ENCODE data around the gene WLS.

WLS gene

DNA sequence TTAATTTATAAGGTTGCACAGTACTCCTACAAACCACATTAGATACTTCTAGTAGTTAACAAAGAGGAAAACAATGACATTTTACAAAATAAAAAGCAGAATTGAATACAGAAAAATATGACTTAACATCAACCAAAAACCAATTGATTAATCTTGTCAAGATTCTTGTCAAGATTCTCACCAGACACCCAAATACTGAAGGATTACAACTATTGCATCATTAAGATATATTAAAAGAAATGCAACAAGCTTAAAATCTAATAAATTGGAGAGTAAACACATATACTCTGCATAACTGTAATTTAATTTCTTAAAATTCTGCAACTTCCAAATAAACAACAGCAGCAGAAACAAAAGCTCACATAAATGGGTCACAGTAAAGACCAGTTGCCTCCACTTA is 4.7 kb downstream of the WLS start:
- no peak for DNase-seq (ENCODE audit: low read depth in 2 of 2)

DNA sequence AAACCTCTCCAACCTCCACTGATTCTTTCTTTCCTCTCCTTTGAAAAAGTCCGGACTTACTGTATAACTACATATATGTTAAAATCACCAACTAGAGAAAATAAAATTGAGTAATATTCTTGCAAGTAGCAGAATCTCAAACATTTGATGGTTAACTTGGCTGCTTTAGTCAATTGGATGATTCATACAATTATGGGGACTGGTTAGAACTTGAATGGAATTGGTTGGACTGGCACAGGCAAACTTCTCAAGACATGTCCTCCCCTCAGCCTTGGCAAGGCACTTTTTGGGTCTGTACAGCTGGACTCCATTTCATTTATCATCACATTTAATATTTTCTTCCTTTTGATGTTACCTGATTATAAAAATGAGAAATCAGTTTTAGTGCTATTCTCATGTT is 6.5 kb downstream of the WLS start:
- no peak for DNase-seq (ENCODE audit: low read depth in 2 of 2)

DNA sequence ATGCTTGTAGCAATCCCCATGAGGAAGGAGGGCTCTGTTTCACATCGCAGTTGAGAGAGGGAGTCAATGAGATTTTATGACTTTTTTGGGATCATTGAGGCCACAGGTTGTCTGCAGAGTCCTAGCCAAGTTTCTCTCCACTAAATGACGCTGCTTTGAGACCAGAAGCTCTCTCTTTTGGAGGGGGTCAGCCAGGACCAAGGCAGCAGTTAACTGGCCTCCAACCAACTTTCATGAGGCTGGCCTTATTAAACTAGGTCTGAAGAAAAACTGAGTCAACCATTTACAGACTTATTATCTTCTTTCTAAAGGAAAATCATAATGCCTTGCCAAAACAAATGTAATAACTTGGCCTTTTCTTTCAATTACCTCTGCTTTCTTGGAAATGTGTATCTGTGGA is 8.6 kb downstream of the WLS start:
- no peak for DNase-seq (ENCODE audit: low read depth in 2 of 2)

DNA sequence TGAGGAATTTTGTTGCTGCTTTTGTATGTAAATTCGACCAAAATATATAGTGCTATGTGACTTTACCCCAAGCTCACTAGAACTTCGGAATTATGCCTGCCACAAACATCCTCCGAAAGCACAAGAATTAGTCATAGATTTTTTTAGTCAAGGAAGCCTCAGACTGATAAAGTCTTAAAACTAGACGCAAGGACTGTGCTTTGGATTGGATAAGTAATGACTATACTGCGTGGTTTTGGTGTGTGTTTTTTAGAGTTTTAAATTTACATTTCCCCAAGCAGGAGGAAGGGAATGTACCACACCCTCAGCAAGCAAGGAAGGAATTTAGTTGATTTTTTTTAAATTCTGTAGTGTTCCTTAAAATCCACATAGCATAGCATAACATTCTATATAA is 10.3 kb downstream of the WLS start:
- DNase-seq (ENCODE audit: low read depth in 2 of 2): no peak

DNA sequence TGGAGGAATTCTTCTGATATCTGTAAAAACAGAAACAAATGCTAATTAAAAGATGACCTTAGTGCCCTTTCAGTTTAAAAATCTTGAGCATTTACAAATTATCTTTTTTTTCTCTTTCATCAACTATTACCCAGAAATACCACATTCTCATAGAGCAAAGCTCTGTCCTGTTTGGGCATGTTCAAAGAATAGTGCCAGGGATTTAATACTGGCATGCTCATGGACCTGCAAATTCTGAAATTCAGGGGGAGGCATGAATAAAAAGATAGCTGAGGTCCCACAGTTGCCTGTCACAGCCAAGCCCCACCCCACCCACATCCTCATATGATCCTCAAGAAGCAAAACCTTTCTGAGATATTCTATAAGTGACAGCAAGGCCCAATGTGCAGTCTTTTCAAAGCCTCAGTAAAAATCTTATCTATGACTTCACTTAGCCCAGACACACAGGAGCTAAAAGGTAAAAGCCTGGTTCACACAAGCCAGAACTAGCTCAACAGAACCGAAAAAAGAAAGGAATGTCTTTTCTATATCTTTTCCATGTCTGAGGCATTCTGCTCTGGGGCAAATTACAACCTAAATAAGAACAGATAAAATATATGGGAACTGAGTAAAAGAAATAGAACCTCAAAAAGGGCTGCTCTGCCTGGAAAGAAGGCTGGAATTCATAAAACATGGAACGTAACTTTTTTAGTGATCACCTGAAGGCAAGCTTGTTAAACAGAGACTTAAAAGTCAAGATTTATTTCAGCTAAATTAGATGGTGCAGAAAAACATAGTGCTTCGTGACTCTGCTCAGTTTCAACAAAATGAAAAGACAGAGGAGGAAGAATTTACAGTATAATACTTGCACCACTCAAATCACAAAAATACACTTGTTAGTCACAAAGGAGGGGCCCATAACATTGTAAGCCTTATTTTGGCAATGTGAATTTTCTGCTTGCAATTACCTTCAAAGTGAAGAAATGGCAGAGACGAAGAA is 11.0 kb downstream of the WLS start:
- no peak for DNase-seq (ENCODE audit: low read depth in 2 of 2)

DNA sequence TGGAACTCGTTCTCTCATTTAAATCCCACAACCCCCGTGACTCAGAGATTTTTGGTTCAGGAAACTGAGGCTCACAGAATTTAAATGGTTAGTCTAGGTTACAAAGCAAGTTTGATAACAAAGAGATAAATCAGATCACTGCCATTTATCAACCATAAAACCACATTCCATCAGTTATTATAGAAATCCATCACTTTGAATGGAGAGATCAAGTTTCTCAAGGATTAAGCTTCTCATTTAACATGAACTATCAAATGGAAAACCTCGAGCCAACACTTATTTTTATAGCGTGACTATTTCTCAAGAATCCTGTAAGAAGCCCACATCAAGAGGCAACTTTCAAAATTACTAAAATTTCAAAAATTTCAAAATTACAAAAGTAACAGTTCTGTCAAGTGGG is 11.9 kb downstream of the WLS start:
- no peak for DNase-seq (ENCODE audit: low read depth in 2 of 2)

DNA sequence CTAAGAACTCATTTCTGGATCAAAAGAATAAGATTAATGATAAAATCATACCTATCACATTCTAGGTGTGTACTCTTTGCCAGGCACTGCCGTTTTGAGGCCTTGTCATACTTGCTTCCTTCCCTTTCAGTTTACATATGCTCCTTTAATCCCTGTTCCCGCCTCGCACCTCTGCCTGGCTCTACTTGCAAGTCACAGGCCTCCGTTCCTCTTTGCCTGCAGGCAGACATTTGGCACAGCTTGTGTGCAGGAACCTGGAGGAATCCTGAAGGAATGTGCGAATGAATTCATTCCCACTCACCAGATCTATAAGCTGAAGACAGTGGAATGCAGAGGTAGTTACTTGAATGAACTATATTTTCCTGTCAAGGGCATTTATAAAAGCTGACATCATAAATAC is 13.8 kb downstream of the WLS start:
- DNase-seq (ENCODE audit: low read depth in 2 of 2): no peak

DNA sequence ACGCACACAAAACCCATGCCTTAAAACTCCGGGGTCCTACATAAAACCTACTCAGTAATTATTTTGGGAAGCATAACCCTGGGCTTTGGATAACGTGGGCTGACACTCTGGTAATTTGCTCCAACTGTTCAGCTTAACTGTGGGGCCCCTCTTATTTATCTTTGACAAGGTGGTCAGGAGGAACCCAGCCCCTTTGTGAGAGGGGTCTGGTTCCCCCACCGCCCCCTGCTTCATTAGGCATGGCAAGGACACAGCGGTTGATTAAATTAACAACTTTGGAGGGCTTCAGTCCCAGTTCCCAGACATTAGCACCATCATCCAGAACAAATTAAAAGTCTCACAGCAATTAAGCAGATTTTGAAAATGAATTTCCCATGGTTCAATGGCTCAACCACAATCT is 14.7 kb downstream of the WLS start:
- no peak for DNase-seq (ENCODE audit: low read depth in 2 of 2)

DNA sequence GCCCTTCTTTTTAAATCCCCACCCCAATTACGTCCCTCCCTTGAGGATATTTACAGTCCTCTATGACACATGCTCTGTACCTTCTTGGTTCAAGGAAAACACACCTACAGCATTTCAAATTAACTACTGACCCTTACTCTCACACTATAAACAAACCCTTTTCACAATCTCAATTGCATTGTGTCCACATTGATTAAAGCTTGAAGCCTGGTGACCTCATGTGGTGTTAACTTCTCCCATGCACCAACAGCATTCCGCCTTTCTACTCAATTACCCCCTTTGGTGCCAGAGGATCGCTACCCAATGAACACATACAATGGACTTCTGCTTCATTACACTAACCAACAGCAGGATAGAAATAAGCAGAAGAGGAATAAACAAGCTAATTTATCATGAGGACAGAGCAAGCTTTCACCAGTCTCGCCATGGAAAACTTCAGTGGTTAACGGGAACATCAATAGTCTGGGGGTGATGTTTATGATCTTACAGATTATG is 15.2 kb downstream of the WLS start:
- no peak for DNase-seq (ENCODE audit: low read depth in 2 of 2)

DNA sequence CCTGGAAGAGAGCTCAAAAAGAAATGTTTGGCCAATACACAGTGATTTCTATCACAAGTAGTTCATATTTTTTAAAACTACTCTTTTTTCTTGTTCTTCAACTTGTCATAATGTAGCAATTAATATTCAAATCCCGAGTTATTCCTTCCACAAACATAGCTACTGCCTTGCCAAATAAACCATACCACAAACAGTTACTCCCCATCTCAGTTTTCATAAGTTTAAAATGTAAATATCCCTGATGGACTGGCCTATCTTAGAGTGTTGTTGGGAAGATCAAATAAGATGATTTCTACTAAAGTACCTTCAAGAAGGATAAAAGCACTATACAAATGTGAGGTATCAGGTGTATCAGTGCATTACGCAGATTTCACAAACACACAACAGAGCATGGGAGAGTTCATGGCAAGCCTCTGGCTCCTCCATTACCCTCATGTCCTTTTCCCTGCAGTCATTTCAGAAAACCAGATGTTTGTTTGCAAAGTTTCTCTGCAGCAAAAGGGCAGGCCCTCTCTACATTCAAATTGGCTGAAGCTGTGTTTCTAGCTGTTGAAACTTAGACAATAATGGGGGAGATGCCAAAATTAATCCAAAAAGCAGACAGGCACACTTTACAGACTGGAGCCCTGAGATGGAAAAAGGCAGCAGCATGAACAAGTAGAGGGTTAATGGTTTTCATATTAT is 16.1 kb downstream of the WLS start:
- no peak for DNase-seq (ENCODE audit: low read depth in 2 of 2)

DNA sequence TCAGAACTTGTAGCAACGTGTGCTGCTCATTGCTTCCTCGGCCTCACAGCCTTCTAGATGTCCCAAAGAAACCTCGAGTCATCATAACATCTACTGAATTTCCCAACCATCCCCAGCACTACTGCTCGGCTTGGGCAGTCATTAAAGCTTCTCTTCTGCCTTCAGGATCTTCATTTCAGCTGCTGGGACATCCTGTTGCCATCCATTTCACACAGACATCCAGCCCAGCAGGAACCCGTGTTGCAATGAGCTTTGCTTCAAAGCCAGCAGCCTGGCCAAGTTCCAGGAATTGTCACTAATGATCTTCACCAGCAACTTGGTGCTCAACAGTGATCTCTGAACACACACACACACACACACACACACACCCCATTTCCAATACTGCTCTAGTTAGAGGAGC is 18.5 kb downstream of the WLS start:
- DNase-seq (ENCODE audit: low read depth in 2 of 2): no peak

DNA sequence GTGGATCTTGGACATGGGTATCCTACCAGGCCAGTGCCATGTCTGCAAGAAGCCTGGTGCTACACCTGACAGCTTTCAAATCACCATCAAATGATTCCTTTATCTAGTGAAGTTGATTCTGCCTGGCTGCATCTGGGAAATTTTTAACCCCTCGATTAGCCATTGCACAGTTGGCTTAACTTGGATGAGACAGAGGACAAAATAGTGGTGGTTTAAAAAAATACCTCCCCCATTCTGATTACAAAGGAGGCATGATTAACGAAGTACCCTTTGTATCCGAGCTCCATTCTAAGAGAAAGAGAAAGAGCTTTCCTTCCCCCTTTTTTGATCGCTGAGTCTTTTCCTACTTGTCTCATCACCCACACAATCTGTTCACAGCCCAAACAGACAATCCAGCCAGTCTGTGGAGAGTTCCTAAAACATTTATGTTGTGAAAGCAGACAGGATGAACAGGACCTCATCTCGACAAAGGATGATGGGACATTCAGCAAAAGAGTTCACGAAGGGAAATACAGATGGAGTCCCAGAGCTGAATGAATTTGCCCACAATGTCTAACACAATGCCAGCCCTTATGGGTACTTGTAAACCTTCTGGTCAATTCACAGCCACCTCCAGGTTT is 20.5 kb downstream of the WLS start:
- DNase-seq (ENCODE audit: low read depth in 2 of 2): no peak

DNA sequence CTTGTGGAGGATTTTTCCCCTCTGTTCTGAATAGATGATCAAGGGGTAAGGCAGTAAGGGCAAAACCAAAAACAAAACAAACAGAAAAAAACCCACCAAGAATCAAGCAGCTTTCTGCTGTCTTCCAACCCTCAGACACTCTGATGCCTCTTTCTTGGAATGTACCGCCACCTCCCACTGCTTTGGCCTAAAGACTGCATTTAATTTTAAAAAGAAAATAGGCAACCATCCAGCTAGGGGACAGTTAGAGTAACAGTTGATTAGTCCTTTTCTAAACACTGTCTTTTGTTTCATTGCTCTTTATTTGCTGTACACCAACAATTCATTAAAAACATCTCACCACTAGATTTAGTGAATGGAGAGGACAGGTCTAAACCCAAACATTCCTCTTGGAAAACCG is 21.5 kb downstream of the WLS start:
- no peak for DNase-seq (ENCODE audit: low read depth in 2 of 2)

DNA sequence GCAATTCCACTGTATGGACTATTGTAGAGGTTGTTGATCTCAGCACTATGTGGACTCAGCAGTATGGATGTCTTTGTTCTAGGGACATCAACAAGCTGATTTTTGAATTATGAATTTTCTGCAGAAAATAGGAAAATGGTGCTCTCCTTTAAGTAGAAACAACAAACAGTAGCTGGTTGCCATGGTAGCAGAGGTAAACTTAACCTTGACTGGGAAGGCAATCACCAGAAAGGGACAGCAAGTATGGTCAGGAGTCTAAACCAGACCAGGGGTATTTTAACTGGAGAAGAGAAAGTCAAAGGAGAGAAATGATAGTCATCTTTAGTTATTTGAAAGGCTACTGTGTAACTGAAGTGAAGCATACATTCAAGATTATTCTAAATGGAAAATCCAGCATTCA is 22.3 kb downstream of the WLS start:
- DNase-seq (ENCODE audit: low read depth in 2 of 2): no peak

DNA sequence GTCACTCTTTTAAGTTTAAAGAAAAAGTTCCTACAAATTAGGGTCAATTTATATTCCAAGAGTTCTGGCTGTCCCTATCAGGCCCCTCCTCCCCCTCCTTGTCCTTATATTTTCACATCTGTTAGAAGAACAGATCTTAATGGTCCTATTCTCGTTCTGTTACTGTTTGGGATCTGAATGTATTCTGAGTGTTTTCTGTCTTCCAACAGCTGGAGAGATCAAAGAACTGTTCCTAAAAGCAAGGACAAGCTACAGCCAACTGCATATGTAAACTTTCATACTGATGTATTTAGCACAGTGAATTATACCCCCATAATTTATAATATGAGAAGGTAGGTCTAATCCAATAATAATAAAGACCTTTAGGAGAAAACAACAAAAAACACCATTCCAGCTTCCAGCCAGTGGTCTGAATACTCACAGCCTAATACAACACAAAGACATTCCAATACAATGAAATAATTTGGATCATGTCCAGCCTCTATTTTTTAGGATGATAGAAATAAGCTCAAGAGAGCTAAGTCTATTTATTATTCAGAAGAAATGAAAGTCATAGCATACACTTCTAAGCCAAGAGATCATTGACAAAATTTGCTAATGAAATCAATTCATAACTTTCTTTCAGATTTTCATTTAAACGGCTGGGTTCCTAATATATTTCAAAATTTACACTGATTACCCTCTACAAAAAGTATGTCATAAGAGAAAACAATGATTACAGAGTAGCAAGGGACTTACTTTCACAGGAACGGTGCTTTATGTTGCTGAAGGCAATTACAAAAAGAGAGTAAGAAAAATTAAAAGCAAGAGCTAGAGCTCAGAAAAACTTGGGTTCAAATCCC is 25.3 kb downstream of the WLS start:
- DNase-seq (ENCODE audit: low read depth in 2 of 2): no peak

DNA sequence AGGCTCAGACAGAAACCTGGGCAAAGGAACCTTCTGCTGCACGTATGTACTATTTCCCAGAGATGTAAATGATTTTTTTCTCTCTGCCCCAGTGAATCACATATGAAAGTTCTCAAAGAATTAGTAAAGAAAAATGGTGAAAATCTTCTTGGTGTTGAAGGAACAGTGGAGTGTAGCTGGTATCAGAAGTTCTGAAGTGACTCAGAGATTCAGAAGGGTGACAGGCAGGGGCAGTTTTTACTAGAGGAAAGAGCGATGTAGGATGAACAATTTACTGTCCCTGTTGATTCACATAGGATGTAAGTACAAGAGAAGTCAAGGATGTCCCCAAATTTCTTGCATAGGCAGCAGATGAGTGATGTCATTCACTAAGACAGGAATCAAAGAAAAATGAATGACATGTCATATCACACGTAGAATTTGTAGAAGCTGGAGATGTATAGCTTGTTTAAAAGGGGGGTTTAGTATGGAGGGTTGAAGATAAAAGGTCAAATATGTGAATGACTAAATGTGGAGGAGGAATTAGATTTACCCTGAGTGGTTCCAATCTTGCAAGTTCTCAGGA is 26.4 kb downstream of the WLS start:
- DNase-seq (ENCODE audit: low read depth in 2 of 2): no peak

DNA sequence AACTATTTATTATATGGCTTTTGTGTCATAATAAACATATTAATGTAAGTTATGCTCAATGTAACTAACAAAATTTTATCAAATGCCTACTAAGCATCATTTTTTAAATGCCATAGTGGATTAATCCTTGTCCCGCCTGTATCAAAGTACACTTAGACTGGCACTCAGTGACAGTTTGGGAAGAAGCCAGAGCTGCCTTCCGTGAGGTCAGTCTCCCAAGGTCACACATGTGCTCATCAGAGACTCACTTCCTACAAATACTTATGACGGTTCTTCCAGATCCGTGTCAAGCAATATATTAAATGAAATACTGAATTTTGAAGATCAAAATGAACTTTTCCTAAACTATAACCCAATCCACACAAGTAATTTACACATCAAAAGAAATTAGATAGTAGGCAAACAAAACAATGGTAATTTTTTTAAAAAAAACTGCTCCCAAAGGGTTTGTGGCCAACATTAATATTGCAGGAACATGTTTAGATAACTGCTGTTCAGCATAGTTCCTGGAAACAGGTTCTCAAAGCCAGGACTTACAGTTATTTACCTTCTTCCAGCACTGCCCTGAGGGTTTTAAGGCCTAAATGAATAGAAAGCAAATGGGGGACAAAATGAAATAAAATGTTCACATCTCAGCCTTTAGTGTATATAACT is 27.2 kb downstream of the WLS start:
- DNase-seq (ENCODE audit: low read depth in 2 of 2): no peak

DNA sequence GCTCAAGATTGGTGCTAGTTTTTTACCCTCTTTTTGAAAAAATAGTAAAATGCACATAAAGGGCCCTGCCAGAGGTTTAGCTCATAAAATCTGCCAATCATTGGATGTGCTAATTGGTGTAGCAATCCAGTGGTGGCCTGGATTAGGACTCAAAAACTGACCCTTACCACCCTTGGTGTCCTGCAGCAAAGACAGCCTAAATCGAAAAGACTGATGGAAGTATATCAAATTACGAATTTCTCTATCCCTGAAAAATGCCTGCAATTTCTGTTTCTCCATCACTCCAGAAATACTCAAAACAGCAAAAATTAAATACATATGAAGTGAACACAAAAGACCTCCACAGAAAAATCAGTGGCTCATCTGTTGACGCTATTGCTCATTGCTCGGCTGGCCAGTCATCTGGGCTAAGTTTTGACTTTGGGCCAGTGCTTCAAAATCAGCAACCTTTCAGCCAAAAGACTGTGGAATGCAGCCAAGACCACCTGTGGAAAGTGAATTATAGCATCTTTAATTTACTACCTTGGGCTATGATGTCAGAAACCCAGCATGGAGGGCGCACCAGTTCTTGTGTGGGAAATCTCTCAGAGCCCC is 30.0 kb downstream of the WLS start:
- no peak for DNase-seq (ENCODE audit: low read depth in 2 of 2)

DNA sequence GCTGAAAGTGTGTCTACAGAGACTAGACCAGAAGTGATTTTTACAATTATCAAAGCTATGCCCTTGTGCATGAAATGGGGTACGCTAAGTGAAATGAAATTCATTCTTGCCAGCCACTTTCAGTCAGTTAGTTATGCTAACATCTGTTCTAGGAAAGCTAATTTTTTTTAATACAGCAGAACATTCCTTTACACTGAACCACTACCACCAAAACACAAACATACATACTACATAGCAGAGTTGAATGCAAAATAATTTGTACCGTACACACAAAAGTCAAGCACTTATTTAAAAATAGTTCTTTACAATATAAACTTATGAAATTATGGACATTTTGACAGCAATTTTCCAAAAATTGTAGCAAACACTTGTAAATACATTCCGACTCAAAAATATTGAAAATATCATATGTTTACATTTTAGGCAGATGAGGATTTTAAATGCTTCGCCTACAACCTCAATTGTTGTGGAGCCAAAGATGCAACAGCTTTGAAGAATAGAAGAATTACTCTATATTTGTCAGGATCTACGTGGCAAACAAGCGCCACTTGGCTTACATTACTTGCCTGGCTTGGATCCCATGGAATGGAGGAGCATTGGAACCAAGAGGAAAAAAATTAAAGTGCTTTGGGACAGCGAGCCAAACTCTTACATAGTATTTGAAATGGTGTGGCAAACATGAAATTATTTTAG is 30.6 kb downstream of the WLS start:
- DNase-seq (ENCODE audit: low read depth in 2 of 2): no peak

DNA sequence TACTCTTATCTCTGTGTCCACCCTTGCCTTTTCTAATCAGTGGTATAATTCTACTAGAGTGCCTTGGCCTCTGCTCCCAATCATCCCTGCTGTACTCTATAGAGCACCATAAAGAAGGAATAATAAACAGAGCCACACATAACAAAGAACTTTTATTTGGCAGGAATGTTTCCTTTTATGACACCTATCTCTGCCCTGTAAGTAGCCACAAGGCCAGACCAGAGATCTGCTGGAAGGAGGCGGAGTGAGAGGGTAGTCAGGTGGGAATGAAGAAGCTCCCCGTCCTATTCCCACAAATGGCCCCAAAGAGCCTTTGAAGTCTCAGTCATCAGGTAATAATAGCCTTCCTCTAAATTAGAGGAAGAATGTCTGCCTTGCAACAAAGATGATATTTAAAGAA is 32.7 kb downstream of the WLS start:
- DNase-seq (ENCODE audit: low read depth in 2 of 2): no peak
